Thoracic aorta endothelial cell (primary cell): ENCODE data around the gene FBXO5. TPM values are rescaled to one million over a fixed set of nuclear protein-coding genes. Genes with fewer than 3 reads are reported as not detected.

ENCODE experiments used
- small RNA-seq: library from RNA; depleted of rRNA; stranded (forward); fragments of <200 nt; gene quantifications from one replicate; pipeline ENCODE3, GENCODE V24; 2012
- total RNA-seq: library from RNA; depleted of rRNA; stranded (reverse); fragments of >200 nt; gene quantifications from 2 replicates; pipeline ENCODE4 v1.2.3, GENCODE V29; 2012

FBXO5 gene
- 33.6 and 40.2 TPM in 2 replicates for total RNA-seq

DNA sequence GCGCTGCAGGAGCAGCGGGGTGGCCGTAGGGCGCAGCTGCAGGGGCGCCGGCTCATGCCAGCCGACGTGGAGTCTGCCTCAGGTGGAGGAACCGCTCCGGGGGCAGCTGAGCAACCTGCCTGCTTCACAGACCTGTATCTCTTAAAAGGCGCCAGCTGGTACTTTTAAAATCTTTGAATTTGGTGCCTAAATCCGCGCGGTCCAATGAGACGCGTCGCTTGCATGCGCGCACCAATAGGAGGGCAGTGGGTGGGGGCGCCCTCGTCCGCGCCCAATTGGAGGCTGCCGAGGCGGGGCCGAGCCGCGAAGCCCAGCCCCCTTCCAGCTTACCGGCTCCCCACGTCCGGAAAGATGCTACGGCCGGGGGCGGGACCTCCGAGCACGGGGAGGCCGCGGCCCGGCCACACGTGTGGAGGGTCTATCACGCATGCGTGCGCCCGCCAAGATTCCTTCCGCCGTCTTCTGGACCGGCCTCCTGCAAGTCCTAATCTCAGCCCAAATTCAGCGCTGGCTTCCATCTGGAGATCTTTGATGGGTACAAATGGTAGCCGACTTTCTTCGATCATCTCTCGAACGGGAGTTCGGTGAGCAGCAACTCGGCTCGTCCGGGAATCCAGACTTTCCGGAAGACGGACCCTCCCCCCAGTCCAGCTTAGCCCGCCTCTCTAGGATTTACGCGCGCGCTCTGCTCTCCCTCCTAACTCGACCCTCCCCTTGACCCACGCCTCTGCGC lies at the start of gene FBXO5:
Gene FBXO5, minus strand, starts transcription at position 138 of the 733 bp plus-strand sequence. Its CDS starts 82 bp downstream, at position 56.

DNA sequence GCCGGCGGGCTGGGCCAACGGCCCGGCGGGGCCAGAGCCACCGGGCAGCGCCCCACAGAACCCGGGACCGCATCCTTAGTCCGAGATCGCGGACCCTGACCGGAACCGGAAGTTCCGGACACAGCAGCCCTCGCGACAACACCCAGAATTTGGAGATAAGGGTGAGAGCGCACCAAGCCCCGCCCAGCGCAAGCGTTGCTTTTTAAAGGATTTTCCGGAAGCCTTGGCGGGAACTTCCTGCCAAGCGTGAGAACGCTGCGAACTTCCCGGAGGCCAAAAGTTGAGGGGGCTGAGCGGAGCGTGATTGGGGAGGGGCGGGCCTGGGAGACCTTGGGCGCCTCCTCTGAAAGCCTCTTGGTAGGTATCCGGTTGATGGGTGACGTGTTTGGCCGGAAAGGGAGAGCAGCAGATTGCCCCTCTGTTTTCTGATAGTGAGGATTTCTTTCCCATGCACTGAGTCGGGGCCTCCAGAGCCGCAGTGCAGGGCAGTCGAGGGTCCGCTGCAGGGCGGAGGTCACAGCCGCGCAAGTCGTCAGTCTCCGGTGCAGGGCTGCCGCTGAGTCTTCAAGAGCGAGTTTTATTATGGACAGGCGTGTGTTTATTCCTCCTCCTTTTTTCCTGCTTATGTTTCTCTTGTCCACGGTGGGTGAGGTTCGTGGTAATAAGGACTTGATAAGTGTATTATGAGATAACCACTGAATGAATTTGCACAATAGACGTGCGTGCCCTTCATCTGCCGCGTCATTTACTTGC lies 19.9 kb upstream of the FBXO5 start, which contains the start of gene MTRF1L:
Gene MTRF1L, minus strand, starts transcription at position 97 of the 753 bp plus-strand sequence. Its CDS starts 24 bp downstream, at position 73.

Small RNA genes within 50 kb of the gene (small RNA-seq; reads per million reads assigned to genes)
- not detected for gene AL080276.1

Other genes starting within 250 kb of the FBXO5 start
- gene VIP, start 232.2 kb downstream of the FBXO5 start, total RNA-seq = 0.53 and 1.4 TPM in 2 replicates
- 50.5 and 53.2 TPM in 2 replicates for gene MTRF1L, start 19.7 kb upstream of the FBXO5 start, total RNA-seq
- 4.8 and 5.7 TPM in 2 replicates for gene RGS17, start 148.2 kb upstream of the FBXO5 start, total RNA-seq